Astrocyte (in vitro differentiated cells and primary cell): ENCODE measurements around the gene THADA. TPM values are rescaled to one million over a fixed set of nuclear protein-coding genes. Genes with fewer than 3 reads are reported as not detected.

Experiments used
- DNase-seq: peaks from one replicate; pipeline ENCODE4 v3.0.0-alpha.2; 2010; ENCODE audit warnings: low read depth
- FAIRE-seq: peaks from 2 replicates; lab custom pipeline; 2011; peaks lifted over from hg19 to GRCh38; lab: Jason Lieb, UNC
- H2AFZ ChIP-seq: 2 replicates; pipeline ENCODE4 v1.6.0; 2012; ENCODE audit warnings: low read depth, low read length, inconsistent platforms
- H3K27ac ChIP-seq: 2 replicates; pipeline ENCODE4 v1.5.1; 2011; ENCODE audit warnings: low read depth, low read length, inconsistent platforms
- H3K27me3 ChIP-seq: 2 replicates; pipeline ENCODE4 v1.6.0; 2011; ENCODE audit warnings: low read length, inconsistent platforms; ENCODE audit not compliant: insufficient read depth
- H3K36me3 ChIP-seq: 2 replicates; pipeline ENCODE4 v1.5.1; 2011; ENCODE audit warnings: low read length, inconsistent platforms; ENCODE audit not compliant: insufficient read depth
- H3K4me1 ChIP-seq: 2 replicates; pipeline ENCODE4 v1.5.1; 2011; ENCODE audit warnings: low read length, inconsistent platforms; ENCODE audit not compliant: insufficient read depth
- H3K4me2 ChIP-seq: 2 replicates; pipeline ENCODE4 v1.6.0; 2012; ENCODE audit warnings: low read length, inconsistent platforms
- H3K4me3 ChIP-seq: 2 replicates; pipeline ENCODE4 v1.5.1; 2011; ENCODE audit warnings: low read depth, mild to moderate bottlenecking, low read length, inconsistent platforms; ENCODE audit not compliant: insufficient read depth
- H3K79me2 ChIP-seq: 2 replicates; pipeline ENCODE4 v1.6.0; 2012; ENCODE audit warnings: mild to moderate bottlenecking, low read length, inconsistent platforms; ENCODE audit not compliant: insufficient read depth
- H3K9ac ChIP-seq: 2 replicates; pipeline ENCODE4 v1.6.0; 2012; ENCODE audit warnings: mild to moderate bottlenecking, low read length, inconsistent platforms
- H3K9me3 ChIP-seq: 2 replicates; pipeline ENCODE4 v1.5.1; 2012; ENCODE audit warnings: low read depth, mild to moderate bottlenecking, low read length, inconsistent platforms; ENCODE audit not compliant: insufficient read depth
- H4K20me1 ChIP-seq: 2 replicates; pipeline ENCODE4 v1.6.0; 2012; ENCODE audit warnings: low read length, inconsistent platforms; ENCODE audit not compliant: insufficient read depth
- H3K27ac Mint-ChIP-seq: one replicate; pipeline ENCODE4 v1.8.0; 2021; ENCODE audit warnings: mild to moderate bottlenecking, mixed read lengths; ENCODE audit not compliant: unreplicated experiment
- H3K27me3 Mint-ChIP-seq: one replicate; pipeline ENCODE4 v1.8.0; 2021; ENCODE audit warnings: low read depth, mixed read lengths; ENCODE audit not compliant: unreplicated experiment
- H3K36me3 Mint-ChIP-seq: one replicate; pipeline ENCODE4 v1.8.0; 2021; ENCODE audit warnings: low read depth, mixed read lengths; ENCODE audit not compliant: unreplicated experiment
- H3K4me1 Mint-ChIP-seq: one replicate; pipeline ENCODE4 v1.8.0; 2021; ENCODE audit warnings: low read depth, mixed read lengths; ENCODE audit not compliant: unreplicated experiment
- H3K4me3 Mint-ChIP-seq: one replicate; pipeline ENCODE4 v1.8.0; 2021; ENCODE audit warnings: mild to moderate bottlenecking, moderate library complexity, mixed read lengths; ENCODE audit not compliant: unreplicated experiment
- H3K9me3 Mint-ChIP-seq: one replicate; pipeline ENCODE4 v1.8.0; 2021; ENCODE audit warnings: mild to moderate bottlenecking, mixed read lengths; ENCODE audit not compliant: unreplicated experiment
- EZH2 ChIP-seq: IDR thresholded peaks from 2 replicates; pipeline ENCODE4 v1.6.1; 2012; ENCODE audit warnings: mild to moderate bottlenecking, low read length, inconsistent platforms; ENCODE audit not compliant: insufficient read depth
- total RNA-seq: library from RNA; stranded (reverse); gene quantifications from 2 replicates; pipeline ENCODE4 v1.2.1, GENCODE V29; 2021
- TF ChIP-seq, protein P1 (sequence below): IDR thresholded peaks from 2 replicates; pipeline ENCODE4 v1.5.1; 2011; ENCODE audit warnings: low read depth, mild to moderate bottlenecking, inconsistent platforms, low read length, moderate library complexity; ENCODE audit not compliant: insufficient read depth

THADA gene
- total RNA-seq, 1 donor from 2014 or later, result 16.2 TPM

DNA sequence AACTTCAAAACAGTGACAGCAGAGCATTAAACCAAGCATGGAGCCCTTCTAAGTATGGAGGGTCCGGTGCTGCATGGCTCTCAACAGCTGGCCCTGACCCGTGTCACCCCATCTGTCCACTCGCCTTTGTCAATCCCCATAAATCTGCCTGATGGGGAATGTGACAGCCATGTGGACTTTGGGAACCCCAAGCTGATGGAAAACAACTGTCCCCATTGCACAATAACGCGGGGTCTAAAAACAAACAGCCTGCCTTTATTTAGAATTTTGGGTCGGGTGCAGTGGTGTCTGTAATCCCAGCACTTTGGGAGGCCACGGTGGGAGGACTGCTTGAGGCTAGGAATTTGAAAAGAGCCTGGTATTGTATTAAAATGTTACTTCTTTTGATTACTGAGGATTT is 17.1 kb upstream of the THADA start:
- Histone ChIP-seq H3K36me3 (no peaks in the 10 kb centered on the region), H3K4me2 (no peak overlapping the region), H3K9me3 (no peaks in the 10 kb centered on the region), H3K79me2 (no peaks in the 10 kb centered on the region), H4K20me1 (no peaks in the 10 kb centered on the region), H3K4me1 (no peaks in the 10 kb centered on the region), H3K27ac (no peak overlapping the region), H3K27me3 (no peaks in the 10 kb centered on the region), H3K9ac (no peak overlapping the region), H3K4me3 (no peak overlapping the region), H2AFZ (no peak overlapping the region)
- H3K9me3 Mint-ChIP-seq, result no peaks in the 10 kb centered on the region
- TF ChIP-seq, protein P1, sequence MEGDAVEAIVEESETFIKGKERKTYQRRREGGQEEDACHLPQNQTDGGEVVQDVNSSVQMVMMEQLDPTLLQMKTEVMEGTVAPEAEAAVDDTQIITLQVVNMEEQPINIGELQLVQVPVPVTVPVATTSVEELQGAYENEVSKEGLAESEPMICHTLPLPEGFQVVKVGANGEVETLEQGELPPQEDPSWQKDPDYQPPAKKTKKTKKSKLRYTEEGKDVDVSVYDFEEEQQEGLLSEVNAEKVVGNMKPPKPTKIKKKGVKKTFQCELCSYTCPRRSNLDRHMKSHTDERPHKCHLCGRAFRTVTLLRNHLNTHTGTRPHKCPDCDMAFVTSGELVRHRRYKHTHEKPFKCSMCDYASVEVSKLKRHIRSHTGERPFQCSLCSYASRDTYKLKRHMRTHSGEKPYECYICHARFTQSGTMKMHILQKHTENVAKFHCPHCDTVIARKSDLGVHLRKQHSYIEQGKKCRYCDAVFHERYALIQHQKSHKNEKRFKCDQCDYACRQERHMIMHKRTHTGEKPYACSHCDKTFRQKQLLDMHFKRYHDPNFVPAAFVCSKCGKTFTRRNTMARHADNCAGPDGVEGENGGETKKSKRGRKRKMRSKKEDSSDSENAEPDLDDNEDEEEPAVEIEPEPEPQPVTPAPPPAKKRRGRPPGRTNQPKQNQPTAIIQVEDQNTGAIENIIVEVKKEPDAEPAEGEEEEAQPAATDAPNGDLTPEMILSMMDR, result no peak
- TF ChIP-seq EZH2, result no peak
- no peaks in the 10 kb centered on the region for H3K36me3 Mint-ChIP-seq
- peaks cover 3% of the 10 kb centered on the region for H3K27me3 Mint-ChIP-seq
- FAIRE-seq (no peak), DNase-seq (no peak)
- no peak overlapping the region for H3K4me3 Mint-ChIP-seq
- no peak overlapping the region for H3K27ac Mint-ChIP-seq
- H3K4me1 Mint-ChIP-seq, result no peaks in the 10 kb centered on the region

DNA sequence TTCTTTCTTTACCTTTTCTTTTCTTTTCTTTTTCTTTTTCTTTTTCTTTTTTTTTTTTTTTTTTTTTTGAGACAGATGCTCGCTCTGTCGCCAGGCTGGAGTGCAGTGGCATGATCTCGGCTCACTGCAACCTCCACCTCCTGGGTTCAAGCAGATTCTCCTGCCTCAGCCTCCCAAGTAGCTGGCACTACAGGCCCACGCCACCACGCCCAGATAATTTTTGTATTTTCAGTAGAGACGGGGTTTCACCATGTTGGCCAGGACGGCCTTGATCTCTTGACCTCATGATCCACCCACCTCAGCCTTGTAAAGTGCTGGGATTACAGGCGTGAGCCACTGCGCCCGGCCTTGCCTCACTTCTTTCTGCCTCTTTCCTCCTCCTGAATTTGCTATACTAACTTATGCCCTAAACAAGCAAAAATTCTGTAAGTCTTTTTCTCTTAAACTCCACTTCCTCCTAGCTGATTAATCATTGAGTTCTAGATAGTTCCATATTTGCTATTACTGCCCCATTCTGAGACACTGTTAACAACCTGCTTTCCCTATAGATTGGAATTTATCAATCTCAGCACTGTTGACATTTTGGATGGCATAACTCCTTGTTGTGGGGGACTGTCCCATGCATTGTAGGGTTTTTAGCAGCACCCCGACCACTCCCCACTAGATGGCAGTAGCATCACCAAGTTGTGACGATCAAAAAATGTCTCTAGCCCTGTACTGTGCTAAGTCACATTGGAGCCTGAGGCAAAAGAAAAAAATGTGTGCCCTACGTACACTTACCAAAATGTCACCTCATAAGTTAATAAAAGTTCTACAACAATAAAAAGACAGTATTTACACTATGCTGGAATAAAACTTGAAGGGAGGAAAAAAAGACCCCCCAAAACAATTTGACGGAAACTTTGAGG is 16.4 kb upstream of the THADA start:
- Mint-ChIP-seq H3K27me3 (peaks cover 3% of the 10 kb centered on the region), H3K36me3 (no peaks in the 10 kb centered on the region), H3K4me3 (no peak overlapping the region), H3K27ac (no peak overlapping the region), H3K4me1 (no peaks in the 10 kb centered on the region), H3K9me3 (no peaks in the 10 kb centered on the region)
- no peaks in the 10 kb centered on the region for H3K36me3 ChIP-seq
- no peaks in the 10 kb centered on the region for H3K9me3 ChIP-seq
- TF ChIP-seq EZH2, result no peak
- TF ChIP-seq, protein P1, result peak; percentile 88
- H3K4me3 ChIP-seq, result no peak overlapping the region
- FAIRE-seq (peak; percentile 77), DNase-seq (peak; percentile 44)
- H4K20me1 ChIP-seq, result no peaks in the 10 kb centered on the region
- H3K27me3 ChIP-seq, result no peaks in the 10 kb centered on the region
- no peak overlapping the region for H2AFZ ChIP-seq
- H3K27ac ChIP-seq, result no peak overlapping the region
- H3K9ac ChIP-seq, result no peak overlapping the region
- no peaks in the 10 kb centered on the region for H3K79me2 ChIP-seq
- H3K4me2 ChIP-seq, result no peak overlapping the region
- H3K4me1 ChIP-seq, result no peaks in the 10 kb centered on the region

DNA sequence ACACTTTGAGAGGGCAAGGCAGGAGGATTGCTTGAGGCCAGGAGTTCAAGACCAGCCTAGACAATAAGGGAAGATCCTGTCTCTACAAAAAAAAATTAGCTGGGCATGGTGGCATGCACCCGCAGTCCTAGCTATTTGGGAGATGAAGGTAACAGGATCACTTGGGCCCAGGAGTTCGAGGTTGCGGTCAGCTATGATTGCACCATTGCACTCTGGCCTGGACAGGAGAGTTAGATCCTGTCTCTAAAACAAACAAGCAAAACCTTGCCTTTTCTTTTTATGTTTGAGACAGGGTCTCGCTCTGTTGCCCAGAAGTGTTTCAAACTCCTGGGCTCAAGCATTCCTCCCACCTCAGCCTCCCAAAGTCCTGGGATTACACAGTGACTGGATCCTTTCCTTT is 14.5 kb upstream of the THADA start:
- Mint-ChIP-seq H3K27ac (no peak overlapping the region), H3K4me3 (no peak overlapping the region), H3K27me3 (peaks cover 3% of the 10 kb centered on the region), H3K4me1 (no peaks in the 10 kb centered on the region), H3K9me3 (no peaks in the 10 kb centered on the region), H3K36me3 (no peaks in the 10 kb centered on the region)
- no peaks in the 10 kb centered on the region for H3K27me3 ChIP-seq
- H3K4me1 ChIP-seq, result no peaks in the 10 kb centered on the region
- no peak overlapping the region for H3K9ac ChIP-seq
- no peaks in the 10 kb centered on the region for H4K20me1 ChIP-seq
- DNase-seq (no peak), FAIRE-seq (no peak)
- H3K27ac ChIP-seq, result no peak overlapping the region
- no peak overlapping the region for H3K4me3 ChIP-seq
- no peak overlapping the region for H3K4me2 ChIP-seq
- no peaks in the 10 kb centered on the region for H3K79me2 ChIP-seq
- H3K36me3 ChIP-seq, result no peaks in the 10 kb centered on the region
- H3K9me3 ChIP-seq, result no peaks in the 10 kb centered on the region
- H2AFZ ChIP-seq, result no peak overlapping the region
- TF ChIP-seq, protein P1, result no peak
- TF ChIP-seq EZH2, result no peak
